22Rv1 (cell line): Measurements from ENCODE around the gene MAP1LC3B.
A peak's percentile ranks its signal among the peaks of the same experiment; 100 is the strongest.

ENCODE experiments used
- H3K27ac ChIP-seq: fragments of 450-650 bp; 2 replicates; pipeline ENCODE4 v1.5.1; 2017
- CTCF ChIP-seq: fragments of 450-650 bp; IDR thresholded peaks from 2 replicates; pipeline ENCODE4 v1.5.1; 2017; ENCODE audit warnings: mild to moderate bottlenecking
- ZFX ChIP-seq: fragments of 450-650 bp; IDR thresholded peaks from 2 replicates; pipeline ENCODE4 v1.6.1; 2017; ENCODE audit warnings: antibody characterized with exemption, borderline replicate concordance

MAP1LC3B gene

GRCh38 chr16:87374313-87374712 lies 17.8 kb upstream of the MAP1LC3B start:
- TF ChIP-seq ZFX (no peak), CTCF (no peak)
- no peak overlapping the region for H3K27ac ChIP-seq

GRCh38 chr16:87375426-87376135 lies 16.6 kb upstream of the MAP1LC3B start:
- no peak overlapping the region for H3K27ac ChIP-seq
- no peak for TF ChIP-seq ZFX
- TF ChIP-seq CTCF = no peak

GRCh38 chr16:87376660-87377059 lies 15.5 kb upstream of the MAP1LC3B start:
- no peak for TF ChIP-seq CTCF
- no peak for TF ChIP-seq ZFX
- H3K27ac ChIP-seq = no peak overlapping the region

- H3K27ac ChIP-seq = peak overlapping the region; percentile 71
These were observed 12.8 kb upstream of the MAP1LC3B start for GRCh38 chr16:87379312-87379752.

- TF ChIP-seq ZFX = no peak
- TF ChIP-seq CTCF = no peak
These were observed 11.7 kb upstream of the MAP1LC3B start for GRCh38 chr16:87380403-87380802.

DNA sequence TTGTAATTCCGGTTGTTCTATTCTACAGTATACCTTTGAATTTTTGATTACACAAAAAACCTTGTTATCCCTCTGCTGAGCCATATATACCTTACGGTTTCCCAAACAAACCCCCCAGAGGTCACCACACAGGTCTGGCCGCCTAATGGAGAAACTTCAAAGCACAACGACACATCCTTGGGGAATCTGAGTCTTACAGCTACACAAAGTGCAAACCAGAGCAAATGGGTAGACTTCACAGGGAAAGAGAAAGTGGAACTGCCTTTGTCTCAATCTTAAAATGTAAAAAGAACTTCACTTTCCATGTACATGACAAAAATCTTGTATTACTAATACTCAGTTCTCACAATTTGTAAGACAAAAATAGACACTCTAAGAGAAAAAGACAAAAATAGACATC lies 11.3 kb upstream of the MAP1LC3B start:
- no peak overlapping the region for H3K27ac ChIP-seq
- TF ChIP-seq ZFX (no peak), CTCF (no peak)

More at GRCh38 chr16:87380403-87380802, 11.7 kb upstream of the MAP1LC3B start:
- peak overlapping the region; percentile 71; the same call in 1 of the 2 replicates for H3K27ac ChIP-seq

GRCh38 chr16:87382023-87382785 lies 9.9 kb upstream of the MAP1LC3B start:
- H3K27ac ChIP-seq = peak overlapping the region; percentile 76
- TF ChIP-seq ZFX (no peak), CTCF (no peak)
